HepG2 (cell line): ENCODE results near the gene FCRLA. TPM values are rescaled to one million over a fixed set of nuclear protein-coding genes. Genes with fewer than 3 reads are reported as not detected.

Experiments used
- ADNP ChIP-seq: sonication (generic); formaldehyde crosslinking; IDR thresholded peaks from 2 replicates; pipeline ENCODE4 v1.4.0; 2020; ENCODE audit warnings: missing genetic modification reagents
- ATF7-NPFF ChIP-seq: sonication (generic); formaldehyde crosslinking; IDR thresholded peaks from 2 replicates; pipeline ENCODE4 v1.8.1; 2023; ENCODE audit warnings: mild to moderate bottlenecking, low read depth, missing genetic modification reagents, moderate library complexity
- DPF2 ChIP-seq: sonication (generic); formaldehyde crosslinking; IDR thresholded peaks from 2 replicates; pipeline ENCODE4 v1.4.0; 2020; ENCODE audit warnings: mild to moderate bottlenecking, low read depth, missing genetic modification reagents, borderline replicate concordance
- FOXA3 ChIP-seq: IDR thresholded peaks from 2 replicates; pipeline ENCODE4 v1.6.1; 2016; ENCODE audit warnings: missing genetic modification reagents, missing compliant biosample characterization
- FUBP1 ChIP-seq: sonication (generic); formaldehyde crosslinking; IDR thresholded peaks from 2 replicates; pipeline ENCODE4 v1.5.1; 2020; ENCODE audit warnings: missing genetic modification reagents, mild to moderate bottlenecking, borderline replicate concordance
- GATA4 ChIP-seq: sonication (generic); IDR thresholded peaks from 2 replicates; pipeline ENCODE4 v1.6.1; 2016; ENCODE audit warnings: antibody characterized with exemption, low read depth, borderline replicate concordance
- GFI1 ChIP-seq: sonication (generic); formaldehyde crosslinking; IDR thresholded peaks from 2 replicates; pipeline ENCODE4 v1.5.0; 2020; ENCODE audit warnings: missing genetic modification reagents, mild to moderate bottlenecking, borderline replicate concordance
- HES4 ChIP-seq: sonication (generic); formaldehyde crosslinking; IDR thresholded peaks from 2 replicates; pipeline ENCODE4 v1.9.0; 2021; ENCODE audit warnings: mild to moderate bottlenecking, missing genetic modification reagents, borderline replicate concordance
- HOXA9 ChIP-seq: sonication (generic); formaldehyde crosslinking; IDR thresholded peaks from 2 replicates; pipeline ENCODE4 v1.8.1; 2022; ENCODE audit warnings: missing genetic modification reagents, mild to moderate bottlenecking, moderate library complexity, borderline replicate concordance
- MXD1 ChIP-seq: sonication (generic); formaldehyde crosslinking; IDR thresholded peaks from 2 replicates; pipeline ENCODE4 v1.4.0; 2020; ENCODE audit warnings: mild to moderate bottlenecking, missing genetic modification reagents
- PAWR ChIP-seq: sonication (generic); formaldehyde crosslinking; IDR thresholded peaks from 2 replicates; pipeline ENCODE4 v1.4.0; 2020; ENCODE audit warnings: missing genetic modification reagents, mild to moderate bottlenecking, borderline replicate concordance
- SP1 ChIP-seq, 2 experiments: fragments of 450-650 bp in 1 of 2; sonication (generic) in 1 of 2; formaldehyde crosslinking in 1 of 2; IDR thresholded peaks; 2 replicates each; pipeline versions ENCODE4 v1.4.0 to v1.6.1; 2016 to 2020; ENCODE audit warnings: missing genetic modification reagents in 1 of 2
- SP5 ChIP-seq: IDR thresholded peaks from 2 replicates; pipeline ENCODE4 v1.6.1; 2016; ENCODE audit warnings: low read depth, borderline replicate concordance
- TP53 ChIP-seq: sonication (generic); formaldehyde crosslinking; conservative IDR thresholded peaks from 2 replicates; pipeline ENCODE4 v1.4.0; 2020; ENCODE audit warnings: missing genetic modification reagents
- YEATS2 ChIP-seq: sonication (generic); formaldehyde crosslinking; IDR thresholded peaks from 2 replicates; pipeline ENCODE4 v1.4.0; 2020; ENCODE audit warnings: missing genetic modification reagents, borderline replicate concordance
- ZBTB38 ChIP-seq: sonication (generic); formaldehyde crosslinking; IDR thresholded peaks from 2 replicates; pipeline ENCODE4 v1.5.1; 2020; ENCODE audit warnings: mild to moderate bottlenecking, missing genetic modification reagents
- ZFP82 ChIP-seq: sonication (generic); formaldehyde crosslinking; IDR thresholded peaks from 2 replicates; pipeline ENCODE4 v1.5.1; 2020; ENCODE audit warnings: mild to moderate bottlenecking, missing genetic modification reagents, borderline replicate concordance
- ZMAT3 ChIP-seq: sonication (generic); formaldehyde crosslinking; conservative IDR thresholded peaks from 2 replicates; pipeline ENCODE4 v1.7.0; 2021; ENCODE audit warnings: missing genetic modification reagents
- ZMAT5 ChIP-seq: sonication (generic); formaldehyde crosslinking; IDR thresholded peaks from 2 replicates; pipeline ENCODE4 v1.5.0; 2020; ENCODE audit warnings: mild to moderate bottlenecking, low read depth, missing genetic modification reagents, borderline replicate concordance
- ZNF382 ChIP-seq: sonication (generic); formaldehyde crosslinking; IDR thresholded peaks from 2 replicates; pipeline ENCODE4 v1.5.0; 2020; ENCODE audit warnings: missing genetic modification reagents, mild to moderate bottlenecking, borderline replicate concordance
- ZNF552 ChIP-seq: sonication (generic); formaldehyde crosslinking; IDR thresholded peaks from 2 replicates; pipeline ENCODE4 v1.9.0; 2022; ENCODE audit warnings: missing genetic modification reagents, mild to moderate bottlenecking, borderline replicate concordance
- polyA plus RNA-seq, 8 experiments: library from polyadenylated mRNA; depleted of rRNA in 3 of 8; stranded (reverse) in 7 of 8; unstranded in 1 of 8; fragments of >200 nt; fragmentation: Illumina TruSeq in 4 of 8; extraction: Trizol in 4 of 8; gene quantifications; 2 replicates each; pipeline versions ENCODE4 v1.2.1 to v1.2.3, GENCODE V29; 2011 to 2016; ENCODE audit warnings: low read depth in 4 of 8, missing spikeins in 1 of 8, mixed read lengths in 1 of 8; ENCODE audit not compliant: insufficient read depth in 1 of 8
- total RNA-seq, 5 experiments: library from RNA; depleted of rRNA; stranded (reverse); fragments of >200 nt; fragmentation: Illumina TruSeq; extraction: Trizol; gene quantifications; 2 replicates each; pipeline ENCODE4 v1.2.3, GENCODE V29; 2016; ENCODE audit warnings: low read depth in 1 of 5
- TF ChIP-seq, protein P1 (sequence below): fragments of 450-650 bp; IDR thresholded peaks from 2 replicates; pipeline ENCODE4 v1.6.1; 2017
- TF ChIP-seq, protein P2 (sequence below): sonication (generic); formaldehyde crosslinking; conservative IDR thresholded peaks from 2 replicates; pipeline ENCODE4 v1.8.1; 2023; ENCODE audit warnings: missing genetic modification reagents
- TF ChIP-seq, protein P3 (sequence below): sonication (generic); formaldehyde crosslinking; IDR thresholded peaks from 2 replicates; pipeline ENCODE4 v1.4.0; 2020; ENCODE audit warnings: low read depth, mild to moderate bottlenecking, missing genetic modification reagents

Gene FCRLA
- total and polyA plus RNA-seq, 2 of the 13 experiments (the other 11 are each of a cell fraction or from before 2014, with no cell fraction given): not detected

- TF ChIP-seq FUBP1 (CRISPR knock-in tag) (no peak), ZNF552 (CRISPR knock-in tag) (no peak), GATA4 (no peak), DPF2 (peak; percentile 77), SP5 (CRISPR knock-in tag) (peak; percentile 60; the same call in 1 of the 2 replicates), ZNF382 (no peak), ZMAT5 (no peak), PAWR (no peak), MXD1 (no peak), ADNP (CRISPR knock-in tag) (peak; percentile 96), ZBTB38 (CRISPR knock-in tag) (no peak), FOXA3 (peak; percentile 97), ATF7-NPFF (CRISPR knock-in tag) (no peak), ZFP82 (CRISPR knock-in tag) (no peak), TP53 (CRISPR knock-in tag) (0 out of 2 replicates have a peak, but pooled peaks have one; percentile 32), HOXA9 (CRISPR knock-in tag) (no peak), YEATS2 (no peak; the same call in 1 of the 2 replicates), HES4 (CRISPR knock-in tag) (no peak), ZMAT3 (CRISPR knock-in tag) (no peak), SP1 (IDR thresholded peaks at IDR 0.05) (no peak), SP1 (CRISPR knock-in tag; IDR thresholded peaks at IDR 0.05) (no peak), GFI1 (CRISPR knock-in tag) (no peak)
- TF ChIP-seq, protein P1, sequence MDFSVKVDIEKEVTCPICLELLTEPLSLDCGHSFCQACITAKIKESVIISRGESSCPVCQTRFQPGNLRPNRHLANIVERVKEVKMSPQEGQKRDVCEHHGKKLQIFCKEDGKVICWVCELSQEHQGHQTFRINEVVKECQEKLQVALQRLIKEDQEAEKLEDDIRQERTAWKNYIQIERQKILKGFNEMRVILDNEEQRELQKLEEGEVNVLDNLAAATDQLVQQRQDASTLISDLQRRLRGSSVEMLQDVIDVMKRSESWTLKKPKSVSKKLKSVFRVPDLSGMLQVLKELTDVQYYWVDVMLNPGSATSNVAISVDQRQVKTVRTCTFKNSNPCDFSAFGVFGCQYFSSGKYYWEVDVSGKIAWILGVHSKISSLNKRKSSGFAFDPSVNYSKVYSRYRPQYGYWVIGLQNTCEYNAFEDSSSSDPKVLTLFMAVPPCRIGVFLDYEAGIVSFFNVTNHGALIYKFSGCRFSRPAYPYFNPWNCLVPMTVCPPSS: no peak
- TF ChIP-seq, protein P2, sequence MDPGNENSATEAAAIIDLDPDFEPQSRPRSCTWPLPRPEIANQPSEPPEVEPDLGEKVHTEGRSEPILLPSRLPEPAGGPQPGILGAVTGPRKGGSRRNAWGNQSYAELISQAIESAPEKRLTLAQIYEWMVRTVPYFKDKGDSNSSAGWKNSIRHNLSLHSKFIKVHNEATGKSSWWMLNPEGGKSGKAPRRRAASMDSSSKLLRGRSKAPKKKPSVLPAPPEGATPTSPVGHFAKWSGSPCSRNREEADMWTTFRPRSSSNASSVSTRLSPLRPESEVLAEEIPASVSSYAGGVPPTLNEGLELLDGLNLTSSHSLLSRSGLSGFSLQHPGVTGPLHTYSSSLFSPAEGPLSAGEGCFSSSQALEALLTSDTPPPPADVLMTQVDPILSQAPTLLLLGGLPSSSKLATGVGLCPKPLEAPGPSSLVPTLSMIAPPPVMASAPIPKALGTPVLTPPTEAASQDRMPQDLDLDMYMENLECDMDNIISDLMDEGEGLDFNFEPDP (CRISPR knock-in tag): no peak
- TF ChIP-seq, protein P3, sequence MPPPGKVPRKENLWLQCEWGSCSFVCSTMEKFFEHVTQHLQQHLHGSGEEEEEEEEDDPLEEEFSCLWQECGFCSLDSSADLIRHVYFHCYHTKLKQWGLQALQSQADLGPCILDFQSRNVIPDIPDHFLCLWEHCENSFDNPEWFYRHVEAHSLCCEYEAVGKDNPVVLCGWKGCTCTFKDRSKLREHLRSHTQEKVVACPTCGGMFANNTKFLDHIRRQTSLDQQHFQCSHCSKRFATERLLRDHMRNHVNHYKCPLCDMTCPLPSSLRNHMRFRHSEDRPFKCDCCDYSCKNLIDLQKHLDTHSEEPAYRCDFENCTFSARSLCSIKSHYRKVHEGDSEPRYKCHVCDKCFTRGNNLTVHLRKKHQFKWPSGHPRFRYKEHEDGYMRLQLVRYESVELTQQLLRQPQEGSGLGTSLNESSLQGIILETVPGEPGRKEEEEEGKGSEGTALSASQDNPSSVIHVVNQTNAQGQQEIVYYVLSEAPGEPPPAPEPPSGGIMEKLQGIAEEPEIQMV (CRISPR knock-in tag): no peak
These were observed 4.8 kb upstream of the FCRLA start (continued) for GRCh38 chr1:161702250-161702649.
